Caco-2 (cell line): ENCODE measurements around the gene ZNF555. TPM values are rescaled to one million over a fixed set of nuclear protein-coding genes. Genes with fewer than 3 reads are reported as not detected.

Source experiments
- BruUV-seq: library from RNA; stranded (reverse); fragments of 400-500 nt; replicated peaks from 2 replicates; lab custom pipeline; 2021; lab: Mats Ljungman, UMichigan
- CTCF ChIA-PET: fragments of 300-600 bp; sonication (Branson Sonifier 250); formaldehyde crosslinking; loops from one replicate; lab custom pipeline; 2022; ENCODE audit warnings: antibody characterized with exemption; lab: Charles Lee
- POLR2A ChIA-PET: fragments of 300-600 bp; sonication (Branson Sonifier 250); formaldehyde crosslinking; loops from one replicate; lab custom pipeline; 2022; ENCODE audit warnings: antibody characterized with exemption; lab: Charles Lee
- DNase-seq, 2 experiments: peaks; one replicate each; pipeline versions ENCODE4 v3.0.0 to v3.0.0-alpha.2; 2020 to 2022
- H3K27me3 ChIP-seq: replicated peaks from 2 replicates; pipeline ENCODE4 v1.6.0; 2011; ENCODE audit warnings: low read length; ENCODE audit not compliant: control insufficient read depth, insufficient read depth
- H3K36me3 ChIP-seq: 2 replicates; pipeline ENCODE4 v1.5.1; 2011; ENCODE audit warnings: low read length; ENCODE audit not compliant: control insufficient read depth, insufficient read depth
- H3K4me1 ChIP-seq: fragments of 250-450 bp; sonication (Bioruptor Pico); 2 replicates; pipeline ENCODE4 v1.5.1; 2020; ENCODE audit warnings: mild to moderate bottlenecking
- H3K4me3 ChIP-seq: 2 replicates; pipeline ENCODE4 v1.5.1; 2011; ENCODE audit warnings: low read depth, mild to moderate bottlenecking, control low read depth, low read length
- H3K9me3 ChIP-seq: fragments of 250-450 bp; sonication (Bioruptor Pico); 2 replicates; pipeline ENCODE4 v1.5.1; 2020; ENCODE audit warnings: mild to moderate bottlenecking, moderate library complexity
- H3K27ac Mint-ChIP-seq: one replicate; pipeline ENCODE4 v1.8.0; 2022; ENCODE audit warnings: mixed read lengths; ENCODE audit not compliant: unreplicated experiment
- H3K27me3 Mint-ChIP-seq: one replicate; pipeline ENCODE4 v1.8.0; 2022; ENCODE audit warnings: mixed read lengths; ENCODE audit not compliant: insufficient read depth, unreplicated experiment
- H3K36me3 Mint-ChIP-seq: one replicate; pipeline ENCODE4 v1.8.0; 2022; ENCODE audit warnings: mild to moderate bottlenecking, mixed read lengths; ENCODE audit not compliant: insufficient read depth, unreplicated experiment
- H3K4me1 Mint-ChIP-seq: one replicate; pipeline ENCODE4 v1.8.0; 2022; ENCODE audit warnings: low read depth, mixed read lengths; ENCODE audit not compliant: unreplicated experiment
- H3K4me3 Mint-ChIP-seq: one replicate; pipeline ENCODE4 v1.8.0; 2022; ENCODE audit warnings: mild to moderate bottlenecking, moderate library complexity, mixed read lengths; ENCODE audit not compliant: unreplicated experiment
- H3K9me3 Mint-ChIP-seq: one replicate; pipeline ENCODE4 v1.8.0; 2022; ENCODE audit warnings: mixed read lengths; ENCODE audit not compliant: unreplicated experiment
- intact Hi-C: fragments of 100-400 bp; cut with micrococcal nuclease; formaldehyde crosslinking; loops from one replicate; pipeline ENCODE4 v1.10.0; 2022; ENCODE audit not compliant: unreplicated experiment
- total RNA-seq: library from RNA; stranded (reverse); gene quantifications from 2 replicates; pipeline ENCODE4 v1.2.3, GENCODE V29; 2022
- TF ChIP-seq, protein P1 (sequence below), 2 experiments: fragments of 200-600 bp in 1 of 2; IDR thresholded peaks; 1 replicate in 1 of 2; 2 replicates in 1 of 2; pipeline versions ENCODE4 v1.5.1 to v1.8.0; 2011 to 2022; ENCODE audit warnings: antibody characterized with exemption in 1 of 2, control low read depth in 1 of 2, inconsistent platforms in 1 of 2, low read depth in 1 of 2, low read length in 1 of 2, mild to moderate bottlenecking in 1 of 2, moderate library complexity in 1 of 2; ENCODE audit not compliant: insufficient read depth in 1 of 2, severe bottlenecking in 1 of 2, unreplicated experiment in 1 of 2

Gene ZNF555
- total RNA-seq, 1 experiment from 2014 or later = 4.7 TPM

DNA sequence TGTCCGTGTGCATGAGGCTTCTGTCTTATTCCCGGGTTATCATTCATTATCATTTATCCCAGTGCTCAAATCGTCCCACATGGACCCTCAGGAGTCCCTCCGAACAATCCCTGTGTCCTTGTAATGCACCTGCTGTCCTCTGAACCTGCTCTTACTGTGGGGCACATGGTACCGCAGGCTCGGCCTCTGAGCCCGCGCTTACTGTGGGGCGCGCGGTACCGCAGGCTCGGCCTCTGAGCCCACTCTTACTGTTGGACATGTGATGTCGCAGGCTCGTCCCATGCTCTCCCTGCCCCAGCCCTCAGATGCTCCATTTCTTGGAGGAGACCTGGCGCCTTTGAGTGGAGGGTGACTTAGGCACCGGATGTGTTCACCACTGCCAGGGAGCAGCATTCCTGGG is 38.4 kb upstream of the ZNF555 start:
- H3K36me3 Mint-ChIP-seq = peaks cover 45% of the 10 kb centered on the region
- no peak overlapping the region for H3K4me3 ChIP-seq
- intact Hi-C loops = no loop called here
- ChIA-PET CTCF (no interaction called here), POLR2A (no interaction called here)
- H3K4me3 Mint-ChIP-seq = no peak overlapping the region
- H3K27ac Mint-ChIP-seq = no peak overlapping the region
- no peaks in the 10 kb centered on the region for H3K9me3 Mint-ChIP-seq
- no TSS peak for BruUV-seq
- H3K4me1 ChIP-seq = no peaks in the 10 kb centered on the region
- H3K36me3 ChIP-seq = peaks cover 4% of the 10 kb centered on the region
- H3K27me3 ChIP-seq = no peaks in the 10 kb centered on the region
- no peak for DNase-seq
- no peaks in the 10 kb centered on the region for H3K4me1 Mint-ChIP-seq
- TF ChIP-seq, protein P1, sequence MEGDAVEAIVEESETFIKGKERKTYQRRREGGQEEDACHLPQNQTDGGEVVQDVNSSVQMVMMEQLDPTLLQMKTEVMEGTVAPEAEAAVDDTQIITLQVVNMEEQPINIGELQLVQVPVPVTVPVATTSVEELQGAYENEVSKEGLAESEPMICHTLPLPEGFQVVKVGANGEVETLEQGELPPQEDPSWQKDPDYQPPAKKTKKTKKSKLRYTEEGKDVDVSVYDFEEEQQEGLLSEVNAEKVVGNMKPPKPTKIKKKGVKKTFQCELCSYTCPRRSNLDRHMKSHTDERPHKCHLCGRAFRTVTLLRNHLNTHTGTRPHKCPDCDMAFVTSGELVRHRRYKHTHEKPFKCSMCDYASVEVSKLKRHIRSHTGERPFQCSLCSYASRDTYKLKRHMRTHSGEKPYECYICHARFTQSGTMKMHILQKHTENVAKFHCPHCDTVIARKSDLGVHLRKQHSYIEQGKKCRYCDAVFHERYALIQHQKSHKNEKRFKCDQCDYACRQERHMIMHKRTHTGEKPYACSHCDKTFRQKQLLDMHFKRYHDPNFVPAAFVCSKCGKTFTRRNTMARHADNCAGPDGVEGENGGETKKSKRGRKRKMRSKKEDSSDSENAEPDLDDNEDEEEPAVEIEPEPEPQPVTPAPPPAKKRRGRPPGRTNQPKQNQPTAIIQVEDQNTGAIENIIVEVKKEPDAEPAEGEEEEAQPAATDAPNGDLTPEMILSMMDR (IDR thresholded peaks at IDR 0.05; ENCODE audit: insufficient read depth in 1 of 2, low read depth in 1 of 2, low read length in 1 of 2, severe bottlenecking in 1 of 2, unreplicated experiment in 1 of 2) = no peak
- H3K9me3 ChIP-seq = no peaks in the 10 kb centered on the region
- H3K27me3 Mint-ChIP-seq = no peaks in the 10 kb centered on the region

DNA sequence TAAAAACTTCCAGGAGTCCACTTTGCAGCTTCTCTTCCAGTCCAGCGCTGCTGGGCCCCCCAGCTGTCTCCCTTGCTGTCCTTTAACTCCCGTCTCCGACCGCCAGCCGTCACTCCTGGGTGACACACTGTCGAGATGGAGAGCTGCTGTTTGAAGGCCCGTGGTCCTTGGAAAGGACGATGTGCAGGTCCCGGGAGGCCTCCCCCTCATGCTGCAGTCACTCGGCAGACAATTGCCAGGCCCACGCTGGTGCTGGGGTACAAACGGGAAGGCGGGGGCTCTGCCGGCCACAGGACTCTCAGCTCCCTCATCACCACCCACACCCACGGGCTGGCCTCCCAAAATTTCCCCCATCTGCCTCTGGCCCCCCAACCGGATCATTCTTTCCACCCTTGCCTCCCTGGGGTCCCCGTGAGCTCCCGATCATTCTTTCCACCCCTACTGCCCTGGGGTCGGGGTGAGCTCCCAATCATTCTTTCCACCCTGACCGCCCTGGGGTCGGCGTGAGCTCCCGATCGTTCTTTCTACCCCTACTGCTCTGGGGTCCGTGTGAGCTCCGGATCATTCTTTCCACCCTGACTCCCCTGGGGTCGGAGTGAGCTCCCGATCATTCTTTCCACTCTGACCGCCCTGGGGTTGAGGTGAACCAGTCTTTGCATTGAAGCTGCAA is 37.7 kb upstream of the ZNF555 start:
- Histone ChIP-seq H3K36me3 (peaks cover 3% of the 10 kb centered on the region), H3K27me3 (no peaks in the 10 kb centered on the region), H3K9me3 (no peaks in the 10 kb centered on the region), H3K4me1 (no peaks in the 10 kb centered on the region), H3K4me3 (no peak overlapping the region)
- no peaks in the 10 kb centered on the region for H3K9me3 Mint-ChIP-seq
- TF ChIP-seq, protein P1 (IDR thresholded peaks at IDR 0.05; ENCODE audit: insufficient read depth in 1 of 2, low read depth in 1 of 2, low read length in 1 of 2, severe bottlenecking in 1 of 2, unreplicated experiment in 1 of 2) = no peak
- H3K36me3 Mint-ChIP-seq = peaks cover 47% of the 10 kb centered on the region
- CTCF ChIA-PET = no interaction called here
- POLR2A ChIA-PET = no interaction called here
- no TSS peak for BruUV-seq
- H3K27me3 Mint-ChIP-seq = no peaks in the 10 kb centered on the region
- no peak for DNase-seq
- H3K4me3 Mint-ChIP-seq = no peak overlapping the region
- H3K4me1 Mint-ChIP-seq = no peaks in the 10 kb centered on the region
- intact Hi-C loops = no loop called here
- H3K27ac Mint-ChIP-seq = no peak overlapping the region

DNA sequence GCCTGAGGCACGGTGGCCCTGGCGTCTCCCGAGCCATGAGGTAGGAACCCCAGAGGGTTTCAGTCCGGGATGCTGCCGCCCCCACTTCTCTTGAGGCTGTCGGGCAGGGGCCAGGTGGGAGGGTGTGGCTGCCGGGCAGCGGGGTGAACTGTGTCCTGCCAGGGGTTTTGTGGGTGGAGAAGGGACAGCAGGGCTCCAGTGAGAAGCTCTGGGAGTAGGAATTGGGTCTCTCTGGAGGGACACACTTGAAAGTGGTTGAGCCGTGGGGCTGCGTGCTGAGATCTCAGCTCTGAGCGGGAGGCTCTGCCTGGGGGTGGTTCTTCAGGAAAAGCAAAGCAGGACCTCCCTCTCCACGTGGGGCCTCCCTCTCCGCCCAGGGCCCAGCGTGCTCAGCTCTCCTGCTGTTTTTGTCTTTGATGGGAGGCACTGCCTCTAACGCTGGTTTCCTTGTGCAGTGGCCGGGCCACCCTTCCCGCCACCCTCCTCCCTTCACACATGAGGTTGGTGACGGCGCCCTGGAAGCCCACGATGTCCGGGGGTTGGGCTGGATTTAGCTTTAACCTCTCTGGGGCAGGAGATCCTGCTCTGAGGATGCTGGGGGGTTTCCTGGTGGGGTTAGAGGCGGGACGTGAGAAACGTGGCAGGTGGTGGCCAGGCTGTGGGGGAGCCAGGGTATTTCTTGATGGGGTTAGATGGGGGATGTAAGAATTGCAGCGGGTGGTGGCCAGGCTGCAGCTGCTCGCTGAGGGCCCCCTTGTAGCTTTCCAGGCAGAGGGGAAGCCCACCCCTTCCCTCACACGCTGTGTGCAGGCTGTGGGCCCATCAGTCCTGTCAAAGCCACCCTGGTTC is 36.9 kb upstream of the ZNF555 start:
- Mint-ChIP-seq H3K9me3 (no peaks in the 10 kb centered on the region), H3K4me1 (no peaks in the 10 kb centered on the region), H3K27ac (no peak overlapping the region), H3K4me3 (no peak overlapping the region), H3K36me3 (peaks cover 47% of the 10 kb centered on the region), H3K27me3 (no peaks in the 10 kb centered on the region)
- DNase-seq = no peak
- H3K4me3 ChIP-seq = no peak overlapping the region
- H3K4me1 ChIP-seq = no peaks in the 10 kb centered on the region
- no TSS peak for BruUV-seq
- no peaks in the 10 kb centered on the region for H3K27me3 ChIP-seq
- intact Hi-C loops = no loop called here
- H3K36me3 ChIP-seq = 0 out of 2 replicates have a peak, but pooled peaks cover under 1% of the 10 kb centered on the region
- no peaks in the 10 kb centered on the region for H3K9me3 ChIP-seq
- CTCF ChIA-PET = interaction anchor here (0.6 kb wide), 1 partner anchor 143 kb away, joined by 9 read pairs; no protein-coding TSS in a partner anchor
- POLR2A ChIA-PET = no interaction called here
- TF ChIP-seq, protein P1 (IDR thresholded peaks at IDR 0.05; ENCODE audit: insufficient read depth in 1 of 2, low read depth in 1 of 2, low read length in 1 of 2, severe bottlenecking in 1 of 2, unreplicated experiment in 1 of 2) = no peak
